GM23248 (cell line): ENCODE measurements around the gene BICD1. TPM values are rescaled to one million over a fixed set of nuclear protein-coding genes. Genes with fewer than 3 reads are reported as not detected.

Experiments used
- DNase-seq: peaks from one replicate; pipeline ENCODE4 v3.0.0-alpha.2; 2015
- H2AFZ ChIP-seq: fragments of 200-600 bp; sonication (generic); 2 replicates; pipeline ENCODE4 v1.6.1; 2016; ENCODE audit warnings: antibody characterized with exemption
- H3F3A ChIP-seq: fragments of 200-600 bp; sonication (generic); 2 replicates; pipeline ENCODE4 v1.6.1; 2016; ENCODE audit warnings: mild to moderate bottlenecking, antibody characterized with exemption, mixed run types; ENCODE audit not compliant: insufficient read depth
- H3K27ac ChIP-seq: fragments of 200-600 bp; sonication (generic); 2 replicates; pipeline ENCODE4 v1.5.1; 2016; ENCODE audit warnings: mild to moderate bottlenecking
- H3K27me3 ChIP-seq: fragments of 200-600 bp; sonication (generic); replicated peaks from 2 replicates; pipeline ENCODE4 v1.6.1; 2016; ENCODE audit warnings: mild to moderate bottlenecking; ENCODE audit not compliant: insufficient read depth
- H3K36me3 ChIP-seq: fragments of 200-600 bp; sonication (generic); 2 replicates; pipeline ENCODE4 v1.6.1; 2016; ENCODE audit warnings: low read depth, mild to moderate bottlenecking
- H3K4me1 ChIP-seq: fragments of 200-600 bp; sonication (generic); 2 replicates; pipeline ENCODE4 v1.6.1; 2016; ENCODE audit warnings: mild to moderate bottlenecking; ENCODE audit not compliant: insufficient read depth
- H3K4me2 ChIP-seq: fragments of 200-600 bp; sonication (generic); one replicate; pipeline ENCODE4 v1.6.1; 2016; ENCODE audit warnings: mild to moderate bottlenecking; ENCODE audit not compliant: unreplicated experiment
- H3K4me3 ChIP-seq: fragments of 200-600 bp; sonication (generic); 2 replicates; pipeline ENCODE4 v1.5.1; 2016; ENCODE audit warnings: mild to moderate bottlenecking
- H3K79me2 ChIP-seq: fragments of 200-600 bp; sonication (generic); 2 replicates; pipeline ENCODE4 v1.6.1; 2016; ENCODE audit warnings: mild to moderate bottlenecking; ENCODE audit not compliant: insufficient read depth
- H3K9ac ChIP-seq: fragments of 200-600 bp; sonication (generic); 2 replicates; pipeline ENCODE4 v1.6.1; 2016; ENCODE audit warnings: mild to moderate bottlenecking
- H3K9me2 ChIP-seq: fragments of 200-600 bp; sonication (generic); 2 replicates; pipeline ENCODE4 v1.6.1; 2016; ENCODE audit warnings: mixed run types, mild to moderate bottlenecking, moderate library complexity; ENCODE audit not compliant: insufficient read depth
- H3K9me3 ChIP-seq: fragments of 200-600 bp; sonication (generic); one replicate; pipeline ENCODE4 v1.6.1; 2017; ENCODE audit warnings: low read depth
- H4K20me1 ChIP-seq: fragments of 200-600 bp; sonication (generic); 2 replicates; pipeline ENCODE4 v1.6.0; 2016; ENCODE audit not compliant: insufficient read depth
- EZH2 ChIP-seq: fragments of 200-600 bp; sonication (generic); IDR thresholded peaks from 2 replicates; pipeline ENCODE4 v1.6.1; 2018; ENCODE audit warnings: antibody characterized with exemption, mild to moderate bottlenecking; ENCODE audit not compliant: insufficient read depth, poor library complexity, severe bottlenecking
- EZH2phosphoT487 ChIP-seq: fragments of 200-600 bp; sonication (generic); IDR thresholded peaks from 2 replicates; pipeline ENCODE4 v1.6.1; 2018; ENCODE audit warnings: antibody characterized with exemption, moderate library complexity, mild to moderate bottlenecking, low read depth; ENCODE audit not compliant: insufficient read depth
- WGBS, 2 experiments: methylation state at CpG; one replicate each; pipeline ENCODE4 v1.1.6; 2015 to 2017; ENCODE audit warnings: low lambda C conversion rate in 2 of 2, low coverage in 1 of 2; ENCODE audit errors: missing lambda C conversion rate in 2 of 2; 5-methylcytosine and 5-hydroxymethylcytosine counted together
- in situ Hi-C: fragments of 300-500 bp; cut with MboI; formaldehyde crosslinking; loops from 2 replicates; pipeline ENCODE4 v1.15.0; 2020
- polyA plus RNA-seq: library from polyadenylated mRNA; unstranded; fragments of >200 nt; fragmentation: Nextera tagmentation; extraction: Ambion mirVana; gene quantifications from 2 replicates; pipeline ENCODE4 v1.2.1, GENCODE V29; 2016
- total RNA-seq: library from RNA; depleted of rRNA; stranded (reverse); fragments of >200 nt; shearing (Covaris generic); gene quantifications from 2 replicates; pipeline ENCODE4 v1.2.3, GENCODE V29; 2014

Gene BICD1
- total and polyA plus RNA-seq, 2 experiments from 2014 or later: 9.7 to 20.6 TPM

GRCh38 chr12:32196250-32197198, 89.9 kb downstream of the BICD1 start:
- no peak overlapping the region for H3K4me3 ChIP-seq
- 0 out of 2 replicates have a peak, but pooled peaks cover 3% of the 10 kb centered on the region for H4K20me1 ChIP-seq
- peaks cover 37% of the 10 kb centered on the region for H3F3A ChIP-seq
- H3K79me2 ChIP-seq: peaks cover 41% of the 10 kb centered on the region
- no peaks in the 10 kb centered on the region for H3K9me2 ChIP-seq
- H3K27ac ChIP-seq: no peak overlapping the region
- H3K9ac ChIP-seq: no peak overlapping the region
- H3K27me3 ChIP-seq: no peaks in the 10 kb centered on the region
- 83 to 88% methylated on average over 6 of the region's 6 CpGs for WGBS, 2 experiments
- H3K36me3 ChIP-seq: no peaks in the 10 kb centered on the region; the same call in 1 of the 2 replicates
- H3K9me3 ChIP-seq: no peaks in the 10 kb centered on the region
- in situ Hi-C loops: no loop called here
- peaks cover 12% of the 10 kb centered on the region for H3K4me1 ChIP-seq
- H2AFZ ChIP-seq: no peak overlapping the region
- no peak overlapping the region for H3K4me2 ChIP-seq
- no peak for TF ChIP-seq EZH2
- no peak for TF ChIP-seq EZH2phosphoT487
- no peak for DNase-seq

- H3K9ac ChIP-seq: no peak overlapping the region
- peak; percentile 30 for DNase-seq
- no peak overlapping the region for H3K27ac ChIP-seq
- peaks cover 50% of the 10 kb centered on the region for H3K79me2 ChIP-seq
- no peaks in the 10 kb centered on the region for H3K27me3 ChIP-seq
- no peaks in the 10 kb centered on the region for H3K9me2 ChIP-seq
- H3F3A ChIP-seq: peaks cover 37% of the 10 kb centered on the region
- peaks cover 12% of the 10 kb centered on the region for H3K4me1 ChIP-seq
- H3K4me2 ChIP-seq: no peak overlapping the region
- 64 to 66% methylated on average over 2 of the region's 2 CpGs for WGBS, 2 experiments
- no peaks in the 10 kb centered on the region; the same call in 1 of the 2 replicates for H3K36me3 ChIP-seq
- TF ChIP-seq EZH2 (no peak), EZH2phosphoT487 (no peak)
- in situ Hi-C loops: no loop called here
- no peak overlapping the region for H3K4me3 ChIP-seq
- H3K9me3 ChIP-seq: no peaks in the 10 kb centered on the region
- H2AFZ ChIP-seq: no peak overlapping the region
- H4K20me1 ChIP-seq: 0 out of 2 replicates have a peak, but pooled peaks cover 3% of the 10 kb centered on the region
These were observed 90.8 kb downstream of the BICD1 start for GRCh38 chr12:32197421-32197820.

DNA sequence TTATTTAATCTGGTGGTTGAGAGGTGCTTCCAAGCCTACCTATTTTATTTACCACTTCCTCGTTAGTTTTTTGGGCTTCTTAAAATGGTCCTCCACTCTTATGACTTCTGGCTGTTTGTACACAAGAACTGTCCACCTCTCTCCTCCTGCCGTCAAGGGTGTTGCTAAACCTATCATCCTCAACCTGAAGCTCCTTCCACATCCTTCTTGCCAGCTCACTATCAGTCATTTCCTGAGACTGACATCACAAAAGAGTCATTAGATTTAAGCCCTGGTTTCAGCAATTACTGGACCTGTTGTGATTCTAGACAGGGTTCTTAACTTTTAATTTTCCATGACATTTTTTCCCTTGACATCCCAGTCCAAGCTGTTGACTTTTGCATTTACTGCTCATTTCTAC, 91.9 kb downstream of the BICD1 start:
- H3K9me2 ChIP-seq: no peaks in the 10 kb centered on the region
- peak overlapping the region; percentile 55 for H3K27ac ChIP-seq
- 0 out of 2 replicates have a peak, but pooled peaks cover 3% of the 10 kb centered on the region for H4K20me1 ChIP-seq
- peak overlapping the region; percentile 23 for H3K4me2 ChIP-seq
- no peaks in the 10 kb centered on the region; the same call in 1 of the 2 replicates for H3K36me3 ChIP-seq
- in situ Hi-C loops: no loop called here
- H3F3A ChIP-seq: peaks cover 37% of the 10 kb centered on the region
- no peak overlapping the region for H2AFZ ChIP-seq
- TF ChIP-seq EZH2phosphoT487 (no peak), EZH2 (no peak)
- peaks cover 12% of the 10 kb centered on the region for H3K4me1 ChIP-seq
- no peak overlapping the region for H3K4me3 ChIP-seq
- H3K79me2 ChIP-seq: peaks cover 57% of the 10 kb centered on the region
- H3K27me3 ChIP-seq: no peaks in the 10 kb centered on the region
- DNase-seq: peak; percentile 81
- no peak overlapping the region for H3K9ac ChIP-seq
- 0 to 3% methylated on average over 2 of the region's 2 CpGs for WGBS, 2 experiments
- no peaks in the 10 kb centered on the region for H3K9me3 ChIP-seq

DNA sequence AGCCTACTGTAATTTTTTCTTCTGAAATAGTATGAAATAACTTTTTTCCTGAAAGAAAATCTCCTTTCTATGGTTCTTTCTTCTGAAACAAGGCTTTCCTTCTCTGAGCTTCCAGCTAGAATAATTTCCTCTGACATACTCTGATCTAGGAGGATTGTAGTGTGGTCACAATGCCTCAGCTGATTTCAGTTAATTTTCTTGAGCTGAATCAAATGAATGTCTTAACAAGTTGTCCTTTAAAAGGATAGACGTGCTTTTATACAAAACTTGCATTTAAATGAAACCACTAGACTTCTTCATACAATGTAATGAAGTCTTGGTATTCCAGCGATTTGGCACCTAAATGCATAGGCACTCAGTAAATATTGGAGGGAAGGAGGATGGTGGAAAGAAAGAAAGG, 94.4 kb downstream of the BICD1 start:
- WGBS, 2 experiments: 94 to 96% methylated on average over 2 of the region's 2 CpGs
- H3K9me3 ChIP-seq: no peaks in the 10 kb centered on the region
- no peaks in the 10 kb centered on the region for H3K36me3 ChIP-seq
- H3K9me2 ChIP-seq: no peaks in the 10 kb centered on the region
- no peak overlapping the region for H3K9ac ChIP-seq
- H3K4me3 ChIP-seq: no peak overlapping the region
- no peak overlapping the region for H3K27ac ChIP-seq
- no peak for DNase-seq
- H3F3A ChIP-seq: peaks cover 28% of the 10 kb centered on the region
- H2AFZ ChIP-seq: no peak overlapping the region
- H3K4me1 ChIP-seq: peaks cover 12% of the 10 kb centered on the region
- in situ Hi-C loops: no loop called here
- peaks cover 69% of the 10 kb centered on the region for H3K79me2 ChIP-seq
- H3K4me2 ChIP-seq: no peak overlapping the region
- 0 out of 2 replicates have a peak, but pooled peaks cover 3% of the 10 kb centered on the region for H4K20me1 ChIP-seq
- TF ChIP-seq EZH2: no peak
- TF ChIP-seq EZH2phosphoT487: no peak
- no peaks in the 10 kb centered on the region for H3K27me3 ChIP-seq
